Activated T-cell treated with anti-CD3 and anti-CD28 coated beads for 48 hours (primary cell): ENCODE data around the gene TMEM167B.

ENCODE experiments used
- DNase-seq: peaks from one replicate; pipeline ENCODE4 v3.0.0-alpha.2; 2020; ENCODE audit warnings: low read depth

TMEM167B gene

DNA sequence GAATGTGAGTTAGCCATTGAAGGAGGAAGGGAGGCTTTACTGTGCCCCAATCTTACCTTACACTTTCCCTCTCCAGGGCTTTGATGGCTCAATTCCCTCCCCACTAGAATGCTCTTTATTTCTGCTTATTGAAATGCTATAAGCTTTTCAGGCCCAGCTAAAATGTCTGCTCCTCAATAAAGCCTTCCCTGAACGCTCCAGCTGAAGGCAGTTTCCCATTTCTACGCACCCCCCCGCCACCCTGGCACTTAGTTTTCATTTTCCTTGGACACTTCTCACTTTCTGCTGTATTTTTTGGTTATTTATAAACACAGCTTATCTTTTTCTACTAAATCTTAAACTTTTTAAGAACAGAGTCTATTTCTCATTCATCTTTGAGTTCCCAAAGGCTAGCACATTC, 7.1 kb upstream of the TMEM167B start:
- no peak for DNase-seq

- DNase-seq: no peak
Observed at GRCh38 chr1:109083923-109084322, 6.6 kb upstream of the TMEM167B start.

- DNase-seq: no peak
Observed at GRCh38 chr1:109084563-109085517, 5.7 kb upstream of the TMEM167B start.

- DNase-seq: no peak
Observed at GRCh38 chr1:109089242-109090015, 1.1 kb upstream of the TMEM167B start.

- no peak for DNase-seq
Observed at GRCh38 chr1:109091078-109091838, 694 bp downstream of the TMEM167B start.

DNA sequence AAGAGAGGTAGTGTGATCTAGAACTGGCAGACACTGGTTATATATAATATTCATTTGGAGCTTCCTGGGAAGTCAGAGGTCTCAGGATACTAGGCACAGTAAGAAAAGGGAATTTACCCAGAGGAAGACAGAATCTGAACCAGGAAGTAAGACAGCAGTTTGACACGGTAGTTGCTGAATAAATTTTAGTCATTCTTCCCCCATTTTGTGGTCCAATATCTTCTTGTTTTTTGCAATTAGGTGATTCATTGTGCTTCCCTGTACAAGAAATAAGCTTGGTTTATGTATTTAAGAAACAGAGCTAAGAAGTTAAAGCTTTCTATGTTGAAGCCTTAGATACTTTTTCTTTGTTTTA, 1.3 kb downstream of the TMEM167B start:
- DNase-seq: no peak

DNA sequence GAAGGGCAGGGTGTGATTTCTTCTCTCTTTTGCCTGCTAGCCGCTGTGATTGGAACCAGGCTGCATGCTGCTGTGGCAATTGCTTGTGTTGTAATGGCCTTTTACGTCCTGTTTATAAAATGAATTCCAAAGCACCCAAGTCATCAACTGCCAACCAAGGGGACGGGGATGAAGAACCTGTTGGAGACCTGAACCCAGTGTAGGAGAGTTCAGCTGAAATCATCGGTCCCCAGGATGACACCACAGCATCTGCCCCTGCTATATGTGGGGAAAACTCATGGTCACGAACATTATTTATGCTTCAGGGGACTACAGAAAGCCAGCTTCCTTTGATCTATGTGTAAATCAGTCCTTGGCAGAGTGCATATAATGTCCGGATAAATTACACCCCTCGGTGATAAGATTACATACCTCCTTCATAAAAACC, 3.8 kb downstream of the TMEM167B start:
- no peak for DNase-seq

- no peak for DNase-seq
Observed at GRCh38 chr1:109094871-109095270, 4.3 kb downstream of the TMEM167B start.

GRCh38 chr1:109095631-109096030, 5.1 kb downstream of the TMEM167B start:
- DNase-seq: no peak

DNA sequence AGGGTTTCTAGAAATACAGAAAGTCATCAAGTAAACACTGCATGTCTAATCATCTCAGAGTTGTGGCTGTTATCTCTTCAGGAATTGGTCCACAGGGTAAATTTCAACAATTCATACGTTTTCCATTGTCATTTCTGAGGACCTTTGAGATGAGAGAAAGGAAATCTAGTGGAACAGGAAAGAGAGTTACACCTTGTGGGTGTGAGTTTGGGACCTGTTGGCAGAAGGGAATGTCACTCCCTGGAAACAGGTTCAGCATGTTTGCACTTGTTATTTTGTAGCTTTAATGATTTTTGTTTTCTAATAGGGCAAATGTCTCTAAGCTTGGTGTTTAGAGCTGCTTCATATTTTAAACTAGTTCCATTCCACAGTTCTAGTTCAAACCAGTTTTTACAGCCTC, 5.6 kb downstream of the TMEM167B start:
- no peak for DNase-seq

DNA sequence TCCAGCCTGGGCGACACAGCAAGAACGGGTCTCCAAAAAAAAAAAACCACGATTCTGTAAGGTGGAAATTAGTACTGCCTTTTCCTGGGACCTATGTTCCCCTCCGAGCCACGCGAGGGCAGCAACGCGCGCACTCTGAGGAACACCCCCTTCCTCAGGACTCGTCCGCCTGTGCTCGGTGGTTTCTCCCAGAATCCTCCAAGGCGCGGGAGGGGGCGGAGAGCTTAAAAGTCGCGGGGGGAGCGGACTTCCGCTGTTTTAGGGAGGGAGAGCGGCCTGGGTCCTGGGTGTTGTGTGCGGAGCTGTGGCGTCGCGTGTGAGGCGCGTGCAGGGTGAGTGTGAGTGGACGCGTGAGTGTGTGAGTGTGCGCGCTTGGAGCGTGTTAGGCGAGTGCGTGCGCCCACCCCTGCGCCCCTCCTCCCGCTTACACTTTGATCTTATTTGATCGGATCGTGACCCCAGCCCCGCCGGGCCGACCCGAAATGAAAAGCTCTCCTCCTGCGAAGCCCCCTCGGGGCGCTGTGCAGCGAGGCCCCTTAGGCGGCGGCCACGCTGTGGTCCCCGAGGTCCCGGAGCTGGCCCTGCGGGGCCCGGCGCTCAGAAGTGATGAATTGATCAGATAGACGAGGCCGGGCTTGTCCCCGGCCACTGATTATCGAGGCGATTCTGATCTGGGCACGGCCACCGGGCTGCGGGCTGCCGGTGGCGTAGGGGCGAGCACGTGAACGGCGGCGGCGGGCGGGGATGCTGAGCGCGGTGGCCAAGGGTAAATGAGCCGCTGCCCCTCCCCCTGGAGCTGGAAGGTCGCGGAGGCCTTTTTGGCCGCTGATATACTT, 9.6 kb downstream of the TMEM167B start:
- peak; percentile 93 for DNase-seq

- DNase-seq: no peak
Observed at GRCh38 chr1:109104364-109105151, 14.0 kb downstream of the TMEM167B start.

DNA sequence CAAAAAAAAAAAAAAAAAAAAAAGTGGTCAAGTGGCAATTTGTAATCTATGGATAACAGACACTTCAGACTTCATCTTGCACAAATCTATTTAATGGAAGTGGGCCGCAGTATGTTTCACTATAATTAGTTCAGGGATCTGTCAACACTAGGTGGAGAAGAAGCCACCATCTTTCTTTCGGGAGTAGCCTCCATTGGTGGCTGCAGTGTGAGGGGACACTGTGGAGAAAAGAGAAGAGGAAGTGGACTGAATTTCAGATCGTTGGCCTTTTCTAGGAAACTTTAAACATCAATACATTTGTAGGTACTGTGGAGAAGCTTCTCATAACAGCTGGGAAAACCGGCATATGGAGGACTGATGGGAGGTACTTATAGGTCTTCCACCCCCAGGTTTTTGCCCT, 15.3 kb downstream of the TMEM167B start:
- no peak for DNase-seq

DNA sequence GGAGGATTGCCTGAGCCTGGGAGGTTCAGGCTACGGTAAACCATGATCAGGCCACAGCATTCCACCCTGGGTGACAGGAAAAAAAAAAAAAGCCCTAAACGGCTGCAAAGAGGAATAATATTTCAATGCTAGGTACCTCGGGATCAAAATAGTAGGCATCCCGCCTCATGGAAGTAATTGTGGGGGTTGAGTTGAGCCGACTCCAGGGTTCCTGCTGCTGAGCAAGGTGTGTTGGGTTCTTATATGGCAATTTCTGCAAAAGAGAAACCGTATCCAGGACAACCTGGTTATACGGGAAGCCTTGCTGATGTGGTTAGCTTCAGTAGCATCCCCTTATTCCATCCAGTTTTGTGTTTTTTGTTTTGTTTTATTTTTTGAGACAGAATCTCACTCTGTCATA, 17.2 kb downstream of the TMEM167B start:
- DNase-seq: no peak

DNA sequence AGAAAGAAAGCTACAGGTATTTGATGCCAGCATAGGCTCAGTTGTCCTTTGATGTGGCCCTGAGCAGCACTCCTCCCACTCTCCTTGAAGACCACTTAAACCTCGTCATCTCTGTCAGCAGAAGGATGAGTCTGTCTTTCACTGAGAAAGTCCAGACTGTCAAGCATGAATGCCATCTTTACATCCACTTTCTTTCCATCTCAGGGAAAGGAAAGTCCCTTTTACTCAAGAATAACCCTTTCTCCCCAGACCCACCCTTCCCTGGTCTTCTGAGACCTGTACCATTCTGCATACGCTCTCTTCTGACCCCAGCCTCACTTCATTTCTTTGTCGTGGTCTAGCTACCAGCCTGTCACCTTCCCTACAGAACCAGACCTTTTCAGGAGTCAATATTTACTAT, 19.3 kb downstream of the TMEM167B start:
- DNase-seq: no peak

DNA sequence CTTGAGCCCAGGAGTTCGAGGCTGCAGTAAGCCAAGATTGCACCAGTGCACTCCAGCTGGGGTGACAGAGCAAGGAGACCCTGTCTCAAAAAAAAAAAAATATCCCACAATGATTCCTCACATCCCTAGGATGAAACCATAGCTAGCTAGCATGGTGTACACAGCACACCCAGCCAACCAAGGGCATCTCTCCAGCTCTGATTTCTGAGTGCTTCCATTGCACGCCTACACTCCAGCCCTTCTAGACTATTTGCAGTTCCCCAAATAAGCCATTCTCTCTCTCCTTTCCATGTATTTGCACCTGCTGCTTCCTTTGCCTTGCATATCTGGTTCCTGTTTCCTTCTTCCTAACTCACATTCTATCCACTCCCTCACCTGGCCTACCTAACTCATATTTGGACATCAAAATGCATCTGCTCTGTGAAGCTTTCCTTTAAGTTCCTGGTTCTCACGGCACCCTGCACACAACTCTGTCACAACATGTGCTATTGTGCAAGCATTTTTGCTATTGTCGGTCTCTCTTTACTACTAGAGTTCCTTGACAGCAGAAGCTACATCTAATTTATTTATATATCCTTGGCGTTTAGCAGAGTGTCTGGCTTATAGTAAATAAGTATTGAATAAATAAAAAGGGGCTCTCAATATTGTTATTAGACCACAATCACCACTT, 21.0 kb downstream of the TMEM167B start:
- DNase-seq: no peak

- DNase-seq: no peak
Observed at GRCh38 chr1:109112056-109112651, 21.6 kb downstream of the TMEM167B start.

- peak; percentile 88 for DNase-seq
Observed at GRCh38 chr1:109112652-109113285, 22.2 kb downstream of the TMEM167B start.
